MM.1S (cell line): ENCODE results near the gene MCTP2.

Experiments used
- DNase-seq: peaks from one replicate; pipeline ENCODE4 v3.0.0-alpha.2; 2015
- H2AFZ ChIP-seq: fragments of 300-600 bp; sonication (generic); 2 replicates; pipeline ENCODE4 v1.6.0; 2016; ENCODE audit warnings: antibody characterized with exemption, low read length
- H3F3A ChIP-seq: fragments of 300-600 bp; sonication (generic); 2 replicates; pipeline ENCODE4 v1.6.1; 2016; ENCODE audit warnings: mild to moderate bottlenecking, antibody characterized with exemption, low read length, moderate library complexity, mixed read lengths; ENCODE audit not compliant: insufficient read depth
- H3K27ac ChIP-seq: fragments of 300-600 bp; sonication (generic); 2 replicates; pipeline ENCODE4 v1.5.1; 2016; ENCODE audit warnings: mild to moderate bottlenecking, low read length
- H3K27me3 ChIP-seq: fragments of 300-600 bp; sonication (generic); replicated peaks from 2 replicates; pipeline ENCODE4 v1.6.0; 2016; ENCODE audit warnings: low read length; ENCODE audit not compliant: insufficient read depth
- H3K36me3 ChIP-seq: fragments of 300-600 bp; sonication (generic); replicated peaks from 2 replicates; pipeline ENCODE4 v1.6.1; 2016; ENCODE audit warnings: mild to moderate bottlenecking, low read length, mixed read lengths; ENCODE audit not compliant: insufficient read depth
- H3K4me1 ChIP-seq: fragments of 300-600 bp; sonication (generic); 2 replicates; pipeline ENCODE4 v1.6.1; 2016; ENCODE audit warnings: low read length, mixed read lengths
- H3K4me2 ChIP-seq: fragments of 300-600 bp; sonication (generic); 2 replicates; pipeline ENCODE4 v1.6.0; 2016; ENCODE audit warnings: low read depth, low read length
- H3K4me3 ChIP-seq: fragments of 300-600 bp; sonication (generic); 2 replicates; pipeline ENCODE4 v1.5.1; 2016; ENCODE audit warnings: low read length, mixed read lengths
- H3K79me2 ChIP-seq: fragments of 300-600 bp; sonication (generic); 2 replicates; pipeline ENCODE4 v1.6.1; 2016; ENCODE audit warnings: mixed run types, low read length, mixed read lengths
- H3K9ac ChIP-seq: fragments of 300-600 bp; sonication (generic); 2 replicates; pipeline ENCODE4 v1.6.1; 2016; ENCODE audit warnings: low read length, mixed read lengths
- H3K9me2 ChIP-seq: fragments of 300-600 bp; sonication (generic); replicated peaks from 2 replicates; pipeline ENCODE4 v1.6.1; 2016; ENCODE audit warnings: mild to moderate bottlenecking, low read length, mixed read lengths; ENCODE audit not compliant: insufficient read depth
- H3K9me3 ChIP-seq: fragments of 300-600 bp; sonication (generic); replicated peaks from 2 replicates; pipeline ENCODE4 v1.6.1; 2016; ENCODE audit warnings: mild to moderate bottlenecking, low read length, mixed read lengths; ENCODE audit not compliant: insufficient read depth
- H4K20me1 ChIP-seq: fragments of 300-600 bp; sonication (generic); 2 replicates; pipeline ENCODE4 v1.6.1; 2016; ENCODE audit warnings: mild to moderate bottlenecking, low read length, moderate library complexity, mixed read lengths; ENCODE audit not compliant: insufficient read depth
- EZH2 ChIP-seq: fragments of 300-600 bp; sonication (generic); optimal IDR thresholded peaks from 2 replicates; pipeline ENCODE3; 2017; ENCODE audit warnings: low read depth, mild to moderate bottlenecking, antibody characterized with exemption, low read length, mixed read lengths
- EZH2phosphoT487 ChIP-seq: fragments of 300-600 bp; sonication (generic); IDR thresholded peaks from 2 replicates; pipeline ENCODE4 v1.6.1; 2018; ENCODE audit warnings: antibody characterized with exemption, low read length
- TF ChIP-seq, protein P1 (sequence below): fragments of 300-600 bp; sonication (generic); IDR thresholded peaks from 2 replicates; pipeline ENCODE4 v1.5.1; 2016; ENCODE audit warnings: antibody characterized with exemption, low read length, mixed read lengths

Gene MCTP2

DNA sequence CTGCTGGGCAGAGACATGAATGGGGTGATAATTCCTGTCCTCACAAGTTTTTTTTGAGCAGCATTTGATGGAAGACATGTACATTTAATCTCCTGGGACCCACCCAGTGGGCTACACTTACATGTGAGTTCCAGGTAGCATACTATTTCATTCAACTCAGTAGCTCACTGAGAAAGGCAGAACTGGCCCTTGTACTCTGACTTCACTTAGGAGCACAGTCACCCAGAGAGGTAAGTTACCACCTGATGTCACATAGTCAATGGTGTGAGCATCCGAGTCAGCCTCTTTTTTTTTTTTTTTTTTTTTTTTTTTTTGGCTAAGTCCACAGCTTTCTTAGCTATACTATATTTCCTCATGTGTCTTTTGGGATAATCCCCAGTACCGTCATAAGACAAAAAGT lies 32.7 kb upstream of the MCTP2 start:
- no peak overlapping the region for H2AFZ ChIP-seq
- no peak overlapping the region for H3K27ac ChIP-seq
- H3K27me3 ChIP-seq, result no peaks in the 10 kb centered on the region
- no peak overlapping the region for H3K4me3 ChIP-seq
- no peaks in the 10 kb centered on the region for H3K36me3 ChIP-seq
- no peaks in the 10 kb centered on the region for H3K79me2 ChIP-seq
- H3K9me3 ChIP-seq, result no peaks in the 10 kb centered on the region
- H4K20me1 ChIP-seq, result no peaks in the 10 kb centered on the region
- TF ChIP-seq, protein P1, sequence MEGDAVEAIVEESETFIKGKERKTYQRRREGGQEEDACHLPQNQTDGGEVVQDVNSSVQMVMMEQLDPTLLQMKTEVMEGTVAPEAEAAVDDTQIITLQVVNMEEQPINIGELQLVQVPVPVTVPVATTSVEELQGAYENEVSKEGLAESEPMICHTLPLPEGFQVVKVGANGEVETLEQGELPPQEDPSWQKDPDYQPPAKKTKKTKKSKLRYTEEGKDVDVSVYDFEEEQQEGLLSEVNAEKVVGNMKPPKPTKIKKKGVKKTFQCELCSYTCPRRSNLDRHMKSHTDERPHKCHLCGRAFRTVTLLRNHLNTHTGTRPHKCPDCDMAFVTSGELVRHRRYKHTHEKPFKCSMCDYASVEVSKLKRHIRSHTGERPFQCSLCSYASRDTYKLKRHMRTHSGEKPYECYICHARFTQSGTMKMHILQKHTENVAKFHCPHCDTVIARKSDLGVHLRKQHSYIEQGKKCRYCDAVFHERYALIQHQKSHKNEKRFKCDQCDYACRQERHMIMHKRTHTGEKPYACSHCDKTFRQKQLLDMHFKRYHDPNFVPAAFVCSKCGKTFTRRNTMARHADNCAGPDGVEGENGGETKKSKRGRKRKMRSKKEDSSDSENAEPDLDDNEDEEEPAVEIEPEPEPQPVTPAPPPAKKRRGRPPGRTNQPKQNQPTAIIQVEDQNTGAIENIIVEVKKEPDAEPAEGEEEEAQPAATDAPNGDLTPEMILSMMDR, result no peak
- no peak for TF ChIP-seq EZH2phosphoT487
- no peak for TF ChIP-seq EZH2
- H3F3A ChIP-seq, result no peaks in the 10 kb centered on the region
- H3K9ac ChIP-seq, result no peak overlapping the region
- H3K9me2 ChIP-seq, result no peaks in the 10 kb centered on the region
- no peaks in the 10 kb centered on the region for H3K4me1 ChIP-seq
- H3K4me2 ChIP-seq, result no peak overlapping the region
- DNase-seq, result no peak

DNA sequence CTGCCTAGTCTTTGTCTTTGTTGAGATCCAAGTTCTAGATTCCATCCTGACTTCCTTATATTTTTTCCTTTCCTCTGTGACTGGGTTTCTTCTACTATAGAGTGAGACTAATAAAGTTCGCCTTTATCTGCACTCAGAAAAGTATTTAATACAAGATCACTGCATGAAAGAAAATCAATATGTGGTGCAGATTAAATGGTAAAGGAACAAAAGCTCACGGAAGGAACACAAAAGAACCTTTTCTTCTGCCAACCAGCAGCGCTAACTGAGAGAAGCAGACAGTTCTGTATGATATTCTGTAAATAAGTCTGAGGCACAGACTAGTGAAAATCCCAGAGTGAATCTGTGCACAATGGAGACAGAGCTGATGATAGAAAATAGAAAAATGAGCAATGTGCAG lies 31.6 kb upstream of the MCTP2 start:
- Histone ChIP-seq H3K9me2 (no peaks in the 10 kb centered on the region), H3K9ac (no peak overlapping the region), H3K36me3 (no peaks in the 10 kb centered on the region), H3K27me3 (no peaks in the 10 kb centered on the region), H3F3A (no peaks in the 10 kb centered on the region), H3K4me1 (no peaks in the 10 kb centered on the region), H2AFZ (no peak overlapping the region), H3K4me2 (no peak overlapping the region), H3K9me3 (no peaks in the 10 kb centered on the region), H4K20me1 (no peaks in the 10 kb centered on the region), H3K4me3 (no peak overlapping the region), H3K79me2 (no peaks in the 10 kb centered on the region), H3K27ac (no peak overlapping the region)
- no peak for TF ChIP-seq EZH2phosphoT487
- no peak for TF ChIP-seq EZH2
- TF ChIP-seq, protein P1, result no peak
- no peak for DNase-seq

DNA sequence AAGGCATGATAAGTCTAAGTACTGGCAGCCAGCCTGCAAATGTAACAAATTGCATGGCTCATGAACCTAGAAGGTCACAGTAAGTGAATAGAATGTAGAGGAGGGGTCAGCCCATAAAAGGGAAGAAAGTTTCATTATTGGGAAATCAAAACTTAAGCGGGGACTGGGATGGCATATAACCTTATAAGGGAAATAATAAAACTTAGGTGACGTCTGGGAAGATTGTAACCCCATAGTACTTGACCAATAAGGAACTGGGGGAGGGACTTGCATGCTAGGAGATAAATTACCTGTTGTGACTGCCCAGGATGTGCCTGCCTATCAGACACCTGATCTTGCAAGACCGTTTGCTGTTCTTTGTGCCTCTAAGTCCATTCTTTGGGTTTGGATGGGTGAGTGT lies 28.1 kb upstream of the MCTP2 start:
- H3F3A ChIP-seq, result no peaks in the 10 kb centered on the region
- TF ChIP-seq EZH2 (no peak), EZH2phosphoT487 (no peak)
- TF ChIP-seq, protein P1, result no peak
- H3K27me3 ChIP-seq, result no peaks in the 10 kb centered on the region
- no peaks in the 10 kb centered on the region for H3K79me2 ChIP-seq
- no peak overlapping the region for H3K27ac ChIP-seq
- H3K4me2 ChIP-seq, result no peak overlapping the region
- no peaks in the 10 kb centered on the region for H4K20me1 ChIP-seq
- no peaks in the 10 kb centered on the region for H3K36me3 ChIP-seq
- H3K9ac ChIP-seq, result no peak overlapping the region
- no peaks in the 10 kb centered on the region for H3K9me3 ChIP-seq
- no peaks in the 10 kb centered on the region for H3K9me2 ChIP-seq
- H3K4me3 ChIP-seq, result no peak overlapping the region
- no peak overlapping the region for H2AFZ ChIP-seq
- no peak for DNase-seq
- H3K4me1 ChIP-seq, result no peaks in the 10 kb centered on the region

DNA sequence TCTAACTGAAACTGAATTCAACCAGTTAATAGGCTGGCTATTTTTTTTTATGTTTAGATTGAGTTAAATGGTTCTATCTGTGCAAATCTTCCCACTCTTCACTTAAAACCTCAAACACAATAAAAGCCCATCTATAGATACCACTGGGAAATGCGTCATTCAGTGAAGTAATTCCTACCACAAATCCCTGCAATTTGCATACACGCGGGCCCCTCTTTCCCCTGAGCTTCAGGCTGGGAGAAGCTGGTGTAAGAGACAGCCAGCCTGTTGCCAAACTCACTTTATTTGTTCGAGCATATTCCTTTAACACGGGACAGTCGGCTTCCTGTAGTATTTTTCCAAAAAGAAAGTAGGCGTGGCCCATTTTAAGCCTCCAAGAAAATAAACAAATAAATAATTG lies 26.0 kb upstream of the MCTP2 start:
- no peaks in the 10 kb centered on the region for H3K36me3 ChIP-seq
- H3K79me2 ChIP-seq, result no peaks in the 10 kb centered on the region
- no peak overlapping the region for H3K9ac ChIP-seq
- H3K4me1 ChIP-seq, result no peaks in the 10 kb centered on the region
- H3K9me3 ChIP-seq, result no peaks in the 10 kb centered on the region
- H2AFZ ChIP-seq, result no peak overlapping the region
- H3K9me2 ChIP-seq, result no peaks in the 10 kb centered on the region
- TF ChIP-seq EZH2, result no peak
- no peak for TF ChIP-seq EZH2phosphoT487
- TF ChIP-seq, protein P1, result no peak
- no peak overlapping the region for H3K4me3 ChIP-seq
- no peaks in the 10 kb centered on the region for H3F3A ChIP-seq
- DNase-seq, result no peak
- H3K4me2 ChIP-seq, result no peak overlapping the region
- H4K20me1 ChIP-seq, result no peaks in the 10 kb centered on the region
- no peak overlapping the region for H3K27ac ChIP-seq
- no peaks in the 10 kb centered on the region for H3K27me3 ChIP-seq
